GM18499 (cell line): ENCODE data around the gene SLC17A8.
"Not testable (repeated sequence)": the region's sequence is repeated elsewhere in the genome, so short reads cannot be mapped to it uniquely, and the experiment has no call there.

ENCODE experiments used
- ATAC-seq: cut with Tn5 transposase; IDR thresholded peaks from one replicate; pipeline ENCODE4 v1.9.1; 2021; ENCODE audit warnings: moderate number of reproducible peaks; ENCODE audit not compliant: insufficient read depth, unreplicated experiment

SLC17A8 gene

DNA sequence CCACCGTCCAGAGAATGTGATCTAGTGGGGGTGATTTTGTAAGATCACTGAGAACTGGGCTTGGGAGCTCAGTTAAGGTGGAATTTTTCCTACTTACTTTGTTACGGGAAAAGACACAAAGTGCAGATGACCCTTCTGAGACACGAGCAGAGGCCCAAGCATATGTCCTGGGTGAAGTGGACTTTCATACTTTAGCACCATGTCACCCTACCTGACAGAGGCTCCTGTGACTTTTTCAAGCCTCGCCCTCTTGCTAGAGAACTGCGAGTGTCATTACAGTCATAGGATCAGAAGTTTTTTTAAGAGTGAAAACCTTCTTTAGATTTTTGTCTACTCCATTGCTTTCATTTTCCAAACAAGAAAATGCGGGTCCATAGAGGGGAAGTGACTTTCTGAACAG is 56.1 kb downstream of the SLC17A8 start:
- ATAC-seq = no peak

DNA sequence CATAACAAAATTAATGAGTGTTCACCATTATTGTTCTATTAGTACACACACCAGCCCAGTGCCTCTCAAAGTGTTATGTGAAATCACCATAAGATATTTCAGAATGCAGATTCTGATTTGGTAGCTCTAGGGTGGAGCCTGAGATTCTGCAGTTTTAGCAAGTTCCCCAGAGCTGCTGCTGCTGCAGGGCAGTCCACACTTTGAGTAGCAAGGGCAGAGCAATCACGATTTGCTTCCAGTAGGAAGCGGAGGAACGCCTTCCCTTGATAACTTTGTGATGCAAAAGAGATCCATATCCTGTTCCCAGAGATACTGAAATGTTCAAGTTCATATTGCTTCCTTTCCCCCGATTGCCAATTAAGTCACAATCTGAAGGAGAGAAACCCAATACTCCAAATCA is 57.9 kb downstream of the SLC17A8 start:
- no peak for ATAC-seq

DNA sequence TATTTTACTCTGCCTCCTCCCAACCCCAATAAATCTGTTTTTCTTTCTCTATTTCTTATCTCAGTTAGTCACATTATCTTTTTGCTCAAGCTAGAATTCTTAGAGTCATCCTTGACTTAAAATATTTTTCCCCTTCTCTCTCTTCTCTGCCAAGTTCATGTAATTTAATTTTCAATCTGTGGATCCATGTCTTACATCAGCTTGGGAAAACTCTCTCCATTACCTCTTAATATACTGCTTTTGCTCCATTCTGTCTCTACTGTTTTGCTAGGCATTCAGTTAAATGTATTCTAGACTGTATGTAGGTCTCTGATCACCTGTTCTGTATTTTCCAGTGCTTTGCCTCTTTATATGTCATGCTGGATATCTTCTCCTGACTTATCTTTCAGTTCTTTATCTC is 65.8 kb downstream of the SLC17A8 start:
- no peak for ATAC-seq

DNA sequence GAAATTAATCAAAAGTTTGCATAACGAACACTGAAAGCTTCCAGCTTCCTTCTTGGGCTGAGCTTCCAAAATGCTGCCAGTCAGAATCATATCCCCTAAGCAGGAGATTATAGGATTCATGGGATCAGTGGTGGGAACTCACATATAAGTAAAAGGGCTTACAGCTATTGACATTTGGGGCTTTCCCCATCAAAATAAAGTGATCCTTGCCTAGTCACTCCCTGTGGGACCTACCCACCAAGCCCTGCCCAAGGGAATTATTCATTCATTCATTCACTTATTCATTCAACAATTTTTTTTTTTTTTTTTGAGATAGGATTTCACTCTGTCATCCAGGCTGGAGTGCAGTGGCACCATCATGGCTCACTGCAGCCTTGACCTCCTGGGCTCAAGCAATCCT is 69.3 kb downstream of the SLC17A8 start:
- ATAC-seq = no peak

DNA sequence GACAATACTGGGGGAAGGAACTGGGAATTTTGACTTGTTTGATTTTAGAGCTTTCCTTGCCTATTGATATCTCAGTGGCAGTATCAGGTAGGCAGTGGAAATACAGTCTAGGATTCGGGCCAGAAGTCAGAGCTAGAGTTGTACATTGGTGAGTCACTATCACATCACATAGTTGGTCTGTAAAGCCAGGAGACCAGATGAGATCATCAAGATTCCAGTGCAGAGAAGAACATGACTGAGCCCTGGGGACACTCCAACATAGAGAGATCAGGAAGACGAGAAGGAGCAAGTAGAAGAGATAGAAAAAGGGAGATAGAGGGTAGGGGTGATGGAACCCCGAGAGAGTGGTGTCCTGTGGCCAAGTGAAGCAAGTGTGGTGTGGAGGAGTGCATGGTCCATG is 70.2 kb downstream of the SLC17A8 start:
- ATAC-seq = no peak

DNA sequence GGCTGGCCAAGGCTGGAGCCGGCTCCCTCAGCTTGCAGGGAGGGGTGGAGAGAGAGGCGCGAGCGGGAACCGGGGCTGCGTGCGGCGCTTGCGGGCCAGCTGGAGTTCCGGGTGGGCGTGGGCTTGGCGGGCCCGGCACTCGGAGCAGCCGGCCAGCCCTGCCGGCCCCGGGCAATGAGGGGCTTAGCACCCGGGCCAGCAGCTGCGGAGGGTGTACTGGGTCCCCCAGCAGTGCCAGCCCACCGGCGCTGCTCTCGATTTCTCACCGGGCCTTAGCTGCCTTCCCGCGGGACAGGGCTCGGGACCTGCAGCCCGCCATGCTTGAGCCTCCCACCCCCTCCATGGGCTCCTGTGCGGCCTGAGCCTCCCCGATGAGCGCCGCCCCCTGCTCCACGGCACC is 73.4 kb downstream of the SLC17A8 start:
- not testable (repeated sequence) for ATAC-seq

DNA sequence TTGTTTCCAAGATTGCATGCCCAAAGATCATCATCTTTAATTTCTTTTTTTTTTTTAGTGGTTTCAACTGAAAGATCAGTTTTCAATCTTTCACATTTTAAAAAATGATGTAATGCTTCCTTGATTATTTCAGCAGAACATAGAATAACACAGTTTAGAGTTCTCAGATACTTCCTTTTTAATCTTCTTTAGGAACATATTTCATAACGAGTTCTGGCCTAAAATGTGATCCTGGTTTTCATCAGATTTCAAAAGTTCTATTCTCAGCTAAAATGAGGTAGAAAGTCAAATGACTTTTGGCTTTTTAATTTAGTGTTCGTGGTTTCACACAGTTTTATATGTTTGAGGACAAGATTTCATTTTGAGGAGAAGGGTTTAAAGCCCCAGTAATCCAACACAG is 76.8 kb downstream of the SLC17A8 start:
- ATAC-seq = no peak

DNA sequence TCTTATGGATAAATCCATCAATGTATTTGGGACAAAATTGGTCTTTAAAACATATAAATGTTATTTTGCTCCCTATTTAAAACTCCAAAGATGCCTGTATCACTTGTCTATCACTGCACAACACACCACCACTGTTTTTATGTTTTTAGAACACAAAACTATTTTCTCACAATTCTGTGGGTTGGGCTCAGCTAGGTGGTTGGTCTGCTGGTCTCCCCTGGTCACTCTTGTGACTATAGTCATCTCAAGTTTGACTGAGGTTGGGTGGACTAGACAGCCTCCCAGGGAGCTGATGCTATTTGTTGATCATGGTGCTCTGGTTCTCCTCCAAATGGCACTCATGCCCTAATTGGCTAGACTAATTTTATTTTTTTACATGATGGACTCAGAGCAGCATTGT is 77.3 kb downstream of the SLC17A8 start:
- no peak for ATAC-seq

DNA sequence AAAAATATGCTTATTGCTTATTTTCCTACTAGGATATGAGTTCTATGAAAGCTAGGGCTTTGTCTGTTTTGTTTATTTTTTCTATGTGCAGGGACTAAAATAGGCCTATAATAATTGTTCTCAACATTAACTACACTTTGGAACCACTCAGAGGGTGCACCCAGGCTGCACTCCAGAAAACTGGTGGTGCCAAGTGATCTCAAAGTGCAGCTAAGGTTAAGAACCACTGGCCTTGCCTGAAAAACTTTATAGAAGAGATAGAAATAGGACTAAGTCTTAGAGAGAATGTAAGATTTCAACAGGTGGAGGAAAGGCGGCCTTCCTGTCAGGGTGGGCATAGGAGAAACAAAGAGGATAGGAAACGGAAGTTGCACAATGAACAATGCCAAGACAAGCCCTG is 79.1 kb downstream of the SLC17A8 start:
- no peak for ATAC-seq

DNA sequence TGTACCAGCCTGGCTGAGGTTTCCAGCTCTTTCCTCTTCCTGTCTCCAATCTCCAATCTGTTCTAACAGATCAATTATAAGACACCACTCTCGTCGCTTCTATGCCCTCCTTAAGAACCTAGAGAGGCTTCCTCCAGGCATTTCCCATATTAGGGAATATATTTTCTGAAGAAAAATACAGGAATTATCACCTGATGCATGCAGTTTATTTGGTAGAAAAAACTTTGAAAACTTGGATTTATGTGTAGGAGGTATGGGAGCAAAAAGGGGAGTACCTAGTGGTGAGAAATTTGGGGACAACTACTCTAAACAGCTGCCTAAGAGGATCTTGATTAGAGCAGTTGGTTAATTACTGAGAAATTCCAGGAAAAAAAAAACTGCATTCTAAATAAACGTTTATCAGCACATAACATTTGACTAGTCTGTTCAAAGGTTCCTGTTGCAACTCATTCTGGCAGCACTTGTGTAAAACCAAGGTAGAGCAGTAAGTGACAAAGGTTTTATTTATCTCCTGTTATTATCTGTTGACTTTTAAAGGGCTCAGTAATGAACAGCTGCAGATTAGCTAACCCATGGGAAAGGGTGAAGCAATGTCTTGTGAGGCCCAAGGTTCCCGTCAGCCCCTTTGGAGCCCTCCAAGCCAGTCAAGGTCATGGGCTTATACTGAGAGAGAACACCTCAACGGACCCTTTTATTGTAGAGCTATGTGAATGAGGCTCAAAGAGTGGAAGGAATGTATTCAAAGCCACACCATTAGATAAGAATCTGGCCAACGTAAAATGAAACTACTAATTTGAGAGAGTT is 80.4 kb downstream of the SLC17A8 start:
- ATAC-seq = no peak

DNA sequence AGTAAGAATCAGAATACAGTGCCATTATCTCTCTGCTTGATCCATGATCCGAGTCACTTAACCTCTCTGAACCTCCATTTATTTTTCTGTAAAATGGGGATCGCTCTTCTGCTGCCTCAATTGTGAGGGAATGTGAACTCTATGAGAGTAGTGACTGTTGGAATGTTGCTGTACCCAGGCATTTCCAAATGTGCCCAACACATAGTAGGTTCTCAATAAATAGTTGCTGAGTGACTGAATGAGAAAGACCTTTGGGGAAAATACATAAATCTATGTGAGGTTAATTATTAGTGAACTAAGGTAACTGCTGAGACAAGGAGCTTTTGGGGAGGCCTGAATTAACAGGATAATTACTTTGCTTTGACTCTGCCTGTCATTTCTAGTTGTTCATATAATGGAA is 82.9 kb downstream of the SLC17A8 start:
- ATAC-seq = no peak

DNA sequence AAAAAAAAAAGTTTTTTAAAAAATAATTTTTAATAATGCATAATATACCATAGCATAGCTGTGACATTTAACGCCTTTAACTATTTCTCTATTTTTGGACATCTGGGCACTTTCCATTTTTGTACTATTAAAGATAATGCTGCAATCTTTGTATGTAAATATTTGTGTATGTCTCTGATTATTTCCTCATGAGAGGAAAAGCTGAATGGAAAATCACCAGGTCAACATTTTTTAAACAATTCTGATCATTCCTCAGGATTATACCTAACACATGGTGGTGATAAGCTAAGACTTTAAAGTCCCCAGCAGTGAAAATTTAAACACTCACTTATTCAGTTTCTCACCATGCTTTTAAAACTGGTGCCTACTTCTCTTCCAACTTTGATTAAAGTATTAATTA is 85.5 kb downstream of the SLC17A8 start:
- ATAC-seq = no peak

DNA sequence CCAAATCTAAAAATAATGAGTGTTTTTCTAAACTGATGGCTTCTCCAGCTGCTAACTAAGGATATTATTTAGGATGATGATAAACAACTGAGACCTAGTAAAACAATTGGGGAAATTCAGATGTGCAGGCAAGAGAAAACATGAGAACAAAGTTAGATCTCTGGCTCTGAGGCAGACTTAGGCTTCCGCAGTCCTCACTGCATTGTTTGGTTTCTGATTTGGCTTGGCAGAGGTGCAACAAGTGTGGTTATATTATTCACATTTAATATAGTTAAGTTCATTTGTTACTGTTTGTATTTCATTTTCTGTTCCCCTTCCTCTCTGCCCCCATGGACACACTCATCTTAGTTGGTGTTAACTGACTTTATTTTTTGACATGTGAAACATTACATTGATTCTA is 86.6 kb downstream of the SLC17A8 start:
- ATAC-seq = no peak

DNA sequence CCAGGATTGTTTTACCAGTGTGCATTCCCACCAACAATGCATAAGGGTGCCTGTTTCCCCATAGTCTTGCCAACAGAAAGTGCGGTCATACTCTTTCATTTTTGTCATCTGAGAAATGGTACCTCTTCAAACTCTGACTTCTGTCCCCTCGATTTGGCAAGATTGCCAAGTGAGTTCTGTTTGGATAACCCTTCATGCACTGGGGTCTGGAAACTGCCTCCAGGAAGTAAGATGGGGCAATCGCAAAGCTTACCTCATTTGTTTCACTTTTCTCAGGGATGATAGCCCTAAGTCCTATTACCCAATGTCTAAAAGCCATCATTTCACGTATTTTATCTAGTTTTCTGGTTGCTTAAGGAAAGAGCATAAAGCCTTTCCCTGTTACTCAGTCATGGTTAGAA is 88.2 kb downstream of the SLC17A8 start:
- ATAC-seq = no peak

DNA sequence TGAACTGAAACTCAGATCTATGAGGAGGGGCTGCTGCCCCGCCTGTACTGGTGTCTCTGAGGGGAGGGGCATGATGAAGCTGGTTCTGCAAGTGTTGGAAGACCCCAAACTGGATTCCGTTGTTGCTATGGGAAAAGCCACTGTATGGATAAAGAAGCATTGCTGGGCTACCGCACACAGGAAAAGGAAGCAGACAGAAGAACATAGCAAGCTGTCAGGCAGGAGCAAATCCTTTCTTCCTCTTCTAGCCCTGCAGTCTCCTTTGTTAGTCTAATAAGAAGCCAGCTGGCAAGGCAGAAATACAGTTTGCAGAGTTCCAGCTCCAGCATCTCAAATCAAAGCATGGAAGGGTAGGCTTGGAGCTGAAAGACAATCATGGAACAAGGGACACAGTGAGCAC is 90.5 kb downstream of the SLC17A8 start:
- ATAC-seq = no peak

DNA sequence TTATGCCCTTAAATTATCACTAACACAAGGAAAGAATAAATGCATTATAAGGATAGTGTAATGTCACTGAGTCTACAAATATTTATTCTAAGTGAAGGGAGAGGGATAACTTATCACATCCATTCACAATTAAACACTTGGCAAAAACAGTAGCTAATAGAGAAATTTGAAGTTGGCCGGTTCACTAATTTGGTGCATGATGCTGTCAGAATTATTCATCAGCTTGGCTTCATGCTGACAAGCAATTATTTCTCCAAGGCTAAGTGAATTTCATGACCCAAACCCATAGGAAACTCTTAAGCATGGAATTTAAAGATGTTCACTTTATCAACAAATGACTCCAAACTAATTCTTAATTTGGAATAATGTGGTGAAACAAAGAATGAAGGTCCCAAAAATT is 91.8 kb downstream of the SLC17A8 start:
- ATAC-seq = no peak

DNA sequence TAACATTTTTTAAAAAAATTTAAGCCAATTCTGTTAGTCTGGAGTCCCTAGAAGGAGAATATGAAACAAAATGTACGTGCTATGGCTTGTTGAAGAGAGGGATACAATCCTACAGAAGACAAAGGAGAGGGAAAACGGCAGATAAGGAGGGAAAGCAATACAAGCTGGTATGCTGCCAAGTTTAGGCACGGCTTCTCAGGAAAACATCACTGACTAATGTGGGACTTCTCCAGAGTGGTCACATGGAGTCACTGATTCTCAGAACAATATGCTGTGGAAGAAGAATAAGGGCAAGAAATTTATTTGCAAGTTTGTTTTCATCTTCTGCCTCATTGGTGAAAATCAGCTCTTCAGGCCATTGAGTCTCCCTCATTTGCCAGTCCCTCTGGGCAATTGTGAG is 93.9 kb downstream of the SLC17A8 start:
- no peak for ATAC-seq

DNA sequence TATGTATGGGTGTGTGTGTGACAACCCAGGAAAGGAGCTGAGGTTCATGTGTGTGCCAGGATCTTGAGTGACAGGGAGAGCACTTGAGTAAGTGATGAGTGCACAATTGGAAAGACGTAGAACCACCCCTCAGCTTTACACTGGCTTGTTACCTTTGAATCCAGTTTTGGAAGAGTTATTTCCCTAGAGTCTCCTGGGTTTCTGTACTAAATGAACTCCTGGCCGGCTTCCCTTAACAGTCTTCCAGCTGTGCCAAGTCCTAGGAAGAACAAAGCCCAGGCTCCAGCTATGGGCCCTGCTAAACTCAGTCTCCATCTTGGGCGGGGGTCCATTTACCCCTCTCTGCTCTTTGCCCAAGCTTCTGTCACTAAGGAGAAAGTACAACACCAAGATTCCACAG is 97.1 kb downstream of the SLC17A8 start:
- ATAC-seq = no peak

DNA sequence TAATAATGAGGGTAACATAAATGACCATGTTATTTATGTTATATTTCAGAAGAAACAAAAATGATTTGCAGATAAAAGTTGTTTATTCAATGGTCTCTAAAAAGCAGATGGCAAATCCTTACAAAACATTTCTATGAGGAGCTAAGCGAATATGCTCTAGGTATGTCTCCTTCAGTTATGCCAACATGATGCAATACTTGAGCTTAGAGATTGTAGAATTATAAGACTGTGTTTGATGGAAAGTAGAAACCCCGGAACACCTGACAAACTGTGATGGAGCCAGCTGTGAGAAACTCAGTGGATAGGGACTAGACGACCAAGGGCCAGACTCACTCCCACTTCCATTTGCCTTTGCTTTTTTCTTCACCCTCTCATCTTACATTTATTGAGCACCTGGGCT is 99.0 kb downstream of the SLC17A8 start:
- no peak for ATAC-seq

DNA sequence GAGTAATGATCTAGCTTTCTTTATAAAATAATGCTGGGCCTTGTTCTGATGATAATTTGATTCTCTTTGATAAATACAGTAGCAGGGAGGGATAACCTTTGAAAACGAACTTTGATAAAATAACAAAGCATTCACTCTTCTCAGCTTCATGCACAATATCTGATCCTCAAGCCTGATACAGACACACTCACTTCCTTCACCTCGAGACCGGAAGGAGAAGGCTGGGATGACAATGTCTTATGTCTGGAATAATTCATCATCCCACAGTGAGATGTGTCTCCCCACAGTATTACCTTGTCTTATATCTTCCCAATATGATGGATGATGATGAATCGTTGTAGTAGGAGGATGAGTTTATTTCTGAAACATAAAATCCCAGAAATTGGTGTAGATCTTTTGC is 101.3 kb downstream of the SLC17A8 start:
- ATAC-seq = no peak

DNA sequence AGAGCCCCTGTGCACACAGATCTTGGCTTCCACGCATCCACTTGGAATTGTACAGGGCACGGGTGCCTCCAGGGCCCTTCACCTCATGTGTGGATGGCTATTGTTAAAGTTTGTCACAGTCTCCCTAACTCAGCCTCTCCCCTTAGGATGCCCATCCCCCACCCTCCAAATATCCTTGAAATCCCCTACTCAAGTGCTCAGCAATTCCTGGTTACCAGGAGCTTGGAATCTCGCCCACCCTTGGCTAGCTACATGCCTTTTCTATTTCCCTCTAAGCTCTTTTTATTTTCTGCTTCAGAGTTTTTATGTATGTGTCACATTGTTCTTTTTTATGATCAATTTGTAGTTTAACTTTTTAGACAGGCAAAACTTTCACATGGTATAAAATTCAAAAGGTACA is 103.8 kb downstream of the SLC17A8 start:
- ATAC-seq = no peak

DNA sequence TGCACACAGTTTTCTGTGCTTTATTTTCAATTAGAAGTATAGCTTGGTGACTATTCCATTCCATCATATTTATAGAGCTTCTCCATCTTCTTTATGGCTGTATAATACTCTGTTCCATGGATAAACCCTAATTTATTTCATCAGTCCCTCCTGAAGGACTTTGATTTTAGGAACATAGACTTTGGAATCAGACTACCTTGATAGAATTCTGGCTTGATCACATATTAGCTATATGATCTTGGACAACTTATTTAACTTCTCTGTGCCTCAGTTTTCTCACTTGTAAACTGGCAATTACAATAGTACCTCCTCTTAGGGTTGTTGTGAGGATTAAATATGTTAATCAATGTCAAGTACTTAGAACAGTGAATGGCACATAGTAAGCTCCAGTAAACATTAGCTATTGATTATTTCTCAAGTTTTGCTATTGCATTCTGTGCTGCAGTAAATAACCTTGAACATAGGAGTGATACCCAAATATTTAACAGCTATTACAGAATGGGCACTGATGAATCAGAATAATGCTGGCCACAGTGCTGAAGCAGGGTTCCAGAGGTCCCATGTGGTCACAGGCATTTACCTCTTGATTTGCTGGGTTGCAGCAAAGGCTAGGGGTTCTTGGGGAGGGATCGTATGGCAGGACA is 104.6 kb downstream of the SLC17A8 start:
- no peak for ATAC-seq
